ENCODE results near the gene PRUNE2. TPM values are rescaled to one million over a fixed set of nuclear protein-coding genes. Genes with fewer than 3 reads are reported as not detected.

The PRUNE2 gene
- total and polyA plus RNA-seq, 9 of the 15 experiments (the other 6 are each of a cell fraction or from before 2014, with no cell fraction given) = 0.05 to 0.45 (median 0.18) TPM; not detected in 1

DNA sequence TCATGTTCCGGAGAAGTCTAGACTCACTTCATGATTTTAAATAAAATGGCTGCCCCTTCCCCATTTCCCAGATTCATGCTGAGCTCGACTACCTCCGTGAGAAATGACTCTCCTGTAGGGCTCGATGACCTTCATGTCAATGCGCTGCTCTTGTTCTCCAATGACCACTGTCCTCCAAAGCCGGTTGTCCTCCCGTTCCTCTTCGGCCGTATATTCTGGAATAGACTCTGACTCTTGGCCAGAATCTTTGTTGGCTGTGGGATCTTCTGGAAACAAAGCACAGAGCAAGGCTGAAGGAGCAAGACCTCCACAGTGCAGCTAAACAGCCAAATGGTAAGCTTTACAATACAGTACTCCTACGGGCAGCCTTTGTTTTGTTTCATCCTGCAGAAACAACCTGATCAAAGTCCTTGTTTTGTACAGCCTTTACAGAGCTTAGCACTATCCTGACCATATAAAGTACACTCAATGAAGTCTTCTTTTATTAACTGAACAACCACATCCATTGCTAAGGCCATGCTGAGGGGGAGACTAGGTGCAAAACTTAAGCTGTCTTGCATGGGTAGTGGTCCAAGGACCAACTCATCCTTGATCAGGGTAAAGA, 261.2 kb downstream of the PRUNE2 start (continued):
- TF ChIP-seq ZNF280A (IDR thresholded peaks at IDR 0.05; ENCODE audit: low read depth, partially characterized antibody) (no peak), TFE3 (CRISPR knock-in tag; IDR thresholded peaks at IDR 0.05) (no peak)

DNA sequence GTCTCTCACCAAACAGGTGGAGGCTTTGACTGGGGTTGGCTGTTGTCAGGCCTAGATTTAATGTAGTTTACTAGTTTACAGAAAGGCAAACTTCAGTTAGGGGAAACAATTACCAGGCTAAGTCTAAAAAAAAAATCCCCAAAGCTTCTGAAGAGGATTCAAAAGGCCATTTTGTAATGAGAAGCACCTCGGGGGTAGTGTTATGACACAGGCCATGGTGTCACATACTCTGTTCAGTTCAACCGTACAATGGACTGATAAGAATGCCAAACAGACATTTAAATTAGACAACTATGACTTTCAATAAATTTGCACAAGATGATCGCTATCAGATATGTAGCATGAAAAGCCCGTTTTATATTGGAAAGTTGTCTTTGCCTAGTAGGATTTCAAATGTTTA, 261.7 kb downstream of the PRUNE2 start:
- intact Hi-C loops (cut with micrococcal nuclease) (no loop called here), in situ Hi-C loops (cut with MboI) (no loop called here)
- H4K20me1 ChIP-seq (replicated peaks; ENCODE audit: control insufficient read depth, insufficient read depth, low read length) = no peaks in the 10 kb centered on the region
- H2AFZ ChIP-seq (ENCODE audit: low read depth, low read length) = no peak overlapping the region
- FAIRE-seq (no peak), ATAC-seq (no peak), DNase-seq (ENCODE audit: extremely low read depth in 1 of 4, low spot score in 3 of 4) (no peak)
- no TSS peak for BruUV-seq (replicated peaks)
- no peaks in the 10 kb centered on the region for H3K79me2 ChIP-seq (ENCODE audit: control insufficient read depth, insufficient read depth, low read length)
- TF ChIP-seq, protein P1, sequence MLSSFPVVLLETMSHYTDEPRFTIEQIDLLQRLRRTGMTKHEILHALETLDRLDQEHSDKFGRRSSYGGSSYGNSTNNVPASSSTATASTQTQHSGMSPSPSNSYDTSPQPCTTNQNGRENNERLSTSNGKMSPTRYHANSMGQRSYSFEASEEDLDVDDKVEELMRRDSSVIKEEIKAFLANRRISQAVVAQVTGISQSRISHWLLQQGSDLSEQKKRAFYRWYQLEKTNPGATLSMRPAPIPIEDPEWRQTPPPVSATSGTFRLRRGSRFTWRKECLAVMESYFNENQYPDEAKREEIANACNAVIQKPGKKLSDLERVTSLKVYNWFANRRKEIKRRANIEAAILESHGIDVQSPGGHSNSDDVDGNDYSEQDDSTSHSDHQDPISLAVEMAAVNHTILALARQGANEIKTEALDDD (IDR thresholded peaks at IDR 0.05) = no peak
- TF ChIP-seq WHSC1 (IDR thresholded peaks at IDR 0.05; ENCODE audit: low read length) (no peak), GABPB1 (CRISPR knock-in tag; IDR thresholded peaks at IDR 0.05) (no peak), ZNF445 (CRISPR knock-in tag; IDR thresholded peaks at IDR 0.05; ENCODE audit: low read depth) (no peak), KLF10 (CRISPR knock-in tag; IDR thresholded peaks at IDR 0.05) (no peak), MCM5 (IDR thresholded peaks at IDR 0.05; ENCODE audit: low read depth) (no peak)
- TF ChIP-seq, protein P2, sequence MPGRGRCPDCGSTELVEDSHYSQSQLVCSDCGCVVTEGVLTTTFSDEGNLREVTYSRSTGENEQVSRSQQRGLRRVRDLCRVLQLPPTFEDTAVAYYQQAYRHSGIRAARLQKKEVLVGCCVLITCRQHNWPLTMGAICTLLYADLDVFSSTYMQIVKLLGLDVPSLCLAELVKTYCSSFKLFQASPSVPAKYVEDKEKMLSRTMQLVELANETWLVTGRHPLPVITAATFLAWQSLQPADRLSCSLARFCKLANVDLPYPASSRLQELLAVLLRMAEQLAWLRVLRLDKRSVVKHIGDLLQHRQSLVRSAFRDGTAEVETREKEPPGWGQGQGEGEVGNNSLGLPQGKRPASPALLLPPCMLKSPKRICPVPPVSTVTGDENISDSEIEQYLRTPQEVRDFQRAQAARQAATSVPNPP (IDR thresholded peaks at IDR 0.05; ENCODE audit: borderline replicate concordance, insufficient read depth, insufficient read length) = no peak
- TF ChIP-seq, protein P3, sequence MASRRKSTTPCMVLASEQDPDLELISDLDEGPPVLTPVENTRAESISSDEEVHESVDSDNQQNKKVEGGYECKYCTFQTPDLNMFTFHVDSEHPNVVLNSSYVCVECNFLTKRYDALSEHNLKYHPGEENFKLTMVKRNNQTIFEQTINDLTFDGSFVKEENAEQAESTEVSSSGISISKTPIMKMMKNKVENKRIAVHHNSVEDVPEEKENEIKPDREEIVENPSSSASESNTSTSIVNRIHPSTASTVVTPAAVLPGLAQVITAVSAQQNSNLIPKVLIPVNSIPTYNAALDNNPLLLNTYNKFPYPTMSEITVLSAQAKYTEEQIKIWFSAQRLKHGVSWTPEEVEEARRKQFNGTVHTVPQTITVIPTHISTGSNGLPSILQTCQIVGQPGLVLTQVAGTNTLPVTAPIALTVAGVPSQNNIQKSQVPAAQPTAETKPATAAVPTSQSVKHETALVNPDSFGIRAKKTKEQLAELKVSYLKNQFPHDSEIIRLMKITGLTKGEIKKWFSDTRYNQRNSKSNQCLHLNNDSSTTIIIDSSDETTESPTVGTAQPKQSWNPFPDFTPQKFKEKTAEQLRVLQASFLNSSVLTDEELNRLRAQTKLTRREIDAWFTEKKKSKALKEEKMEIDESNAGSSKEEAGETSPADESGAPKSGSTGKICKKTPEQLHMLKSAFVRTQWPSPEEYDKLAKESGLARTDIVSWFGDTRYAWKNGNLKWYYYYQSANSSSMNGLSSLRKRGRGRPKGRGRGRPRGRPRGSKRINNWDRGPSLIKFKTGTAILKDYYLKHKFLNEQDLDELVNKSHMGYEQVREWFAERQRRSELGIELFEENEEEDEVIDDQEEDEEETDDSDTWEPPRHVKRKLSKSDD (conservative IDR thresholded peaks at IDR 0.05; ENCODE audit: low read length) = no peak
- no peaks in the 10 kb centered on the region; a peak in 1 of 5 replicates for H3K27me3 ChIP-seq (ENCODE audit: control insufficient read depth in 2 of 2, insufficient read depth in 2 of 2, low read length in 2 of 2)
- no peak overlapping the region for H3K4me3 ChIP-seq
- ChIA-PET CTCF (ENCODE audit: low intra/inter-chr PET ratio) (no interaction called here), POLR2A (interaction anchor here (0.6 to 0.8 kb wide), 2 partner anchors 15 to 19 kb away, joined by 3 to 4 read pairs; no protein-coding TSS in a partner anchor)
- no peak overlapping the region for H3K27ac ChIP-seq (ENCODE audit: extremely low read depth, low read depth, low read length)
- no peaks in the 10 kb centered on the region; a peak in 2 of 5 replicates for H3K4me1 ChIP-seq (replicated peaks in 1 of 2; ENCODE audit: control insufficient read depth in 2 of 2, insufficient read depth in 2 of 2, low read length in 2 of 2)
- 29% methylated on average over 4 of the region's 4 CpGs for WGBS (ENCODE audit: insufficient coverage, low coverage, missing lambda C conversion rate)
- H3K4me2 ChIP-seq (ENCODE audit: insufficient read depth, low read length) = no peak overlapping the region
- H3K9me3 ChIP-seq (replicated peaks; ENCODE audit: control insufficient read depth, insufficient read depth, low read depth, low read length) = no peaks in the 10 kb centered on the region
- no peaks in the 10 kb centered on the region for H3K9me1 ChIP-seq (ENCODE audit: control insufficient read depth, insufficient read depth, low read length)
- no peak overlapping the region for H3K9ac ChIP-seq (ENCODE audit: insufficient read depth in 1 of 2, low read depth in 2 of 2, low read length in 2 of 2)
- no peaks in the 10 kb centered on the region for H3K36me3 ChIP-seq (ENCODE audit: control insufficient read depth, insufficient read depth, low read length)

All from K562 (cell line).